Measurements from ENCODE around the gene TMCC1.

TMCC1 gene

DNA sequence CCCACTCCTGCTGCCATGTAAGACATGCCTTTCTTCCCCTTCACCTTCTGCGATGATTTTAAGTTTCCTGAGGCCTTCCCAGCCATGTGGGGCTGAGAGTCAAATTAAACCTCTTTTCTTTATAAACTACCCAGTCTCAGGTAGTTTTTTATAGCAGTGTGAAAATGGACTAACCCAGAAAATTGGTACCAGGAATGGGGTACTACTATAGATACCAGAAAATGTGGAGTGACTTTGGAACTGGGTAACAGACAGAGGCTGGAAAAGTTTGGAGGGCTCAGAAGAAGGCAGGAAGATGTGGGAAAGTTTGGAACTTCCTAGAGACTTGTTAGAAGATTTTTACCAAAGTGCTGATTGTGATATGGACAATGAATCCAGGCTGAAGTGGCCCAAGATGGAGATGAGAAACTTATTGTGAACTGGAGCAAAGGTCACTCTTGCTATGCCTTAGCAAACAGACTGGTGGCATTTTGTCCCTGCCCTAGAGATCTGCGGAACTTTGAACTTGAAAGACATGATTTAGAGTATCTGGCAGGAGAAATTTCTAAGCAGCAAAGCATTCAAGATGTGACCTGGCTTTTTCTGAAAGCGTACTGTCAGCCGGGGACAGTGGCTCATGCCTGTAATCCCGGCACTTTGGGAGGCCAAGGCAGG is 52.7 kb downstream of the TMCC1 start:
- no peaks in the 10 kb centered on the region for H3K27me3 ChIP-seq (ENCODE audit: insufficient read depth, low read depth, severe bottlenecking)
- H3K9me3 ChIP-seq (ENCODE audit: severe bottlenecking), result peaks cover 2% of the 10 kb centered on the region
- H3K4me3 ChIP-seq (ENCODE audit: low read depth, low read length), result no peak overlapping the region
- DNase-seq, result no peak
- no peaks in the 10 kb centered on the region for H3K36me3 ChIP-seq
- no peak overlapping the region for H3K27ac ChIP-seq
- no peak for TF ChIP-seq CTCF (IDR thresholded peaks at IDR 0.05; ENCODE audit: low read depth, low read length)

DNA sequence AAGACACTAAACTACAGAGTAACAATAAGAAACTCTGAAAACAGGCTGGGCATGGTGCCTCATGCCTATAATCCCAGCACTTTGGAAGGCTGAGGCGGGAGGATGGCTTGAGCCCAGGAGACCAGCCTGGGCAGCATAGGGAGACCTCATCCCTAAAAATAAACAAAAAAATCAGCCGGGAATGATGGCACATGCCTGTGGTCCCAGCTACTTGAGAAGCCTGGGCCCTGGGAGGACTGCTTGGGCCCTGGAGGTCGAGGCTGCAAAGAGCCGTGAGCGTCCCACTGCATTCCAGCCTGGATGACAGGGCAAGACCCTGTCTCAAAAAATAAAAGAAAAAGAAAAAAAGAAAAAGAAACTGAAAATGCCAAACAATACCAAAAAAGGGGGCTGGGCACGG is 55.4 kb downstream of the TMCC1 start:
- H3K36me3 ChIP-seq, result no peaks in the 10 kb centered on the region
- H3K4me3 ChIP-seq (ENCODE audit: low read depth, low read length), result no peak overlapping the region
- DNase-seq, result no peak
- no peaks in the 10 kb centered on the region for H3K27me3 ChIP-seq (ENCODE audit: insufficient read depth, low read depth, severe bottlenecking)
- H3K27ac ChIP-seq, result no peak overlapping the region
- peaks cover 2% of the 10 kb centered on the region for H3K9me3 ChIP-seq (ENCODE audit: severe bottlenecking)
- TF ChIP-seq CTCF (IDR thresholded peaks at IDR 0.05; ENCODE audit: low read depth, low read length), result no peak

- no peaks in the 10 kb centered on the region for H3K27me3 ChIP-seq (ENCODE audit: insufficient read depth, low read depth, severe bottlenecking)
- no peaks in the 10 kb centered on the region for H3K36me3 ChIP-seq
- no peak overlapping the region for H3K27ac ChIP-seq
- no peak for TF ChIP-seq CTCF (IDR thresholded peaks at IDR 0.05; ENCODE audit: low read depth, low read length)
- H3K9me3 ChIP-seq (ENCODE audit: severe bottlenecking), result no peaks in the 10 kb centered on the region
- H3K4me3 ChIP-seq (ENCODE audit: low read depth, low read length), result no peak overlapping the region
- DNase-seq, result no peak
Measured at GRCh38 chr3:129837065-129837642, 56.4 kb downstream of the TMCC1 start.

GRCh38 chr3:129836381-129837064 is 57.0 kb downstream of the TMCC1 start:
- Histone ChIP-seq H3K27me3 (ENCODE audit: insufficient read depth, low read depth, severe bottlenecking) (no peaks in the 10 kb centered on the region), H3K9me3 (ENCODE audit: severe bottlenecking) (no peaks in the 10 kb centered on the region), H3K36me3 (no peaks in the 10 kb centered on the region), H3K27ac (no peak overlapping the region), H3K4me3 (ENCODE audit: low read depth, low read length) (no peak overlapping the region)
- no peak for TF ChIP-seq CTCF (IDR thresholded peaks at IDR 0.05; ENCODE audit: low read depth, low read length)
- no peak for DNase-seq

- no peak overlapping the region for H3K27ac ChIP-seq
- H3K36me3 ChIP-seq, result no peaks in the 10 kb centered on the region
- no peak for DNase-seq
- H3K9me3 ChIP-seq (ENCODE audit: severe bottlenecking), result no peaks in the 10 kb centered on the region
- no peak for TF ChIP-seq CTCF (IDR thresholded peaks at IDR 0.05; ENCODE audit: low read depth, low read length)
- H3K4me3 ChIP-seq (ENCODE audit: low read depth, low read length), result no peak overlapping the region
- no peaks in the 10 kb centered on the region for H3K27me3 ChIP-seq (ENCODE audit: insufficient read depth, low read depth, severe bottlenecking)
Measured at GRCh38 chr3:129835198-129835597, 58.3 kb downstream of the TMCC1 start.
